ENCODE data around the gene SFXN2. TPM values are rescaled to one million over a fixed set of nuclear protein-coding genes. Genes with fewer than 3 reads are reported as not detected.

SFXN2 gene
- total RNA-seq, 1 donor from 2014 or later = 6.3 TPM

DNA sequence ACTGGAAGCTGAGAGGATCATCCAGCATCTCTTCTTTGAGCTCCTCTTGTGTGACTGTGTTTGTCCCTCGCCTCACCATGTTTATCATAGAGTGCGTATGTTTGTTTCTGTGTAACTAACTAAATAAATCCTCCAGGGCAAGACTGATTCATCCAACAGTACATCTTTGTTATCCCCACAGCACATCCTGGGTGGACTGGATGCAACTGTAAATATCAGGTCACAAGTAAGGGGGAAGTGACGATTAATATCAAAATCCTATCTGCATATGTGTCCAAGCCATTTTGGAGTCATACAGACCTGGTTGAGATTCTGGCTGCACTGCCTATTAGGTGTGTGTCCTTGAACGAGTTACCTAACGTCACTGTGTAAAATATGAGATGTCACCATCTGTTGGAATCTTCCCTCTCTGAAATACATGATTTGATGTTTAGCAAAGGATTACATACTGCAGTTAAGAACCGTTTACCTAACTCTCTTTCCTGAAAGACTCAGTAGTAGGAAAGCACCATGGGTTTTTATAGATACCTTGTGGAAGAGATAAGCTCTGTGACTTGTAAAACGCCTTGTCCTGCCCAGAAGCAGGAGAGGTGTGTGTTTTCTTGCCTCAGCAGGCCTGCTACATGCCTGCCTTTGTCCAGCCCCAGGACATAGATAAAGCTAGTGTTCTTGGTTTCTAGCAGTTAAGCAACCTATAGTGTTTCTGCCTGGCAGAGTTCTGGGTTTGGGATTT lies 55.1 kb downstream of the SFXN2 start:
- peaks cover 9% of the 10 kb centered on the region for H3K36me3 Mint-ChIP-seq (ENCODE audit: low read depth, unreplicated experiment)
- no peak for DNase-seq (ENCODE audit: low spot score)
- TF ChIP-seq, protein P1, sequence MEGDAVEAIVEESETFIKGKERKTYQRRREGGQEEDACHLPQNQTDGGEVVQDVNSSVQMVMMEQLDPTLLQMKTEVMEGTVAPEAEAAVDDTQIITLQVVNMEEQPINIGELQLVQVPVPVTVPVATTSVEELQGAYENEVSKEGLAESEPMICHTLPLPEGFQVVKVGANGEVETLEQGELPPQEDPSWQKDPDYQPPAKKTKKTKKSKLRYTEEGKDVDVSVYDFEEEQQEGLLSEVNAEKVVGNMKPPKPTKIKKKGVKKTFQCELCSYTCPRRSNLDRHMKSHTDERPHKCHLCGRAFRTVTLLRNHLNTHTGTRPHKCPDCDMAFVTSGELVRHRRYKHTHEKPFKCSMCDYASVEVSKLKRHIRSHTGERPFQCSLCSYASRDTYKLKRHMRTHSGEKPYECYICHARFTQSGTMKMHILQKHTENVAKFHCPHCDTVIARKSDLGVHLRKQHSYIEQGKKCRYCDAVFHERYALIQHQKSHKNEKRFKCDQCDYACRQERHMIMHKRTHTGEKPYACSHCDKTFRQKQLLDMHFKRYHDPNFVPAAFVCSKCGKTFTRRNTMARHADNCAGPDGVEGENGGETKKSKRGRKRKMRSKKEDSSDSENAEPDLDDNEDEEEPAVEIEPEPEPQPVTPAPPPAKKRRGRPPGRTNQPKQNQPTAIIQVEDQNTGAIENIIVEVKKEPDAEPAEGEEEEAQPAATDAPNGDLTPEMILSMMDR (IDR thresholded peaks at IDR 0.05; ENCODE audit: unreplicated experiment) = no peak
- H3K4me3 Mint-ChIP-seq (ENCODE audit: unreplicated experiment) = no peak overlapping the region
- H3K4me1 Mint-ChIP-seq (ENCODE audit: unreplicated experiment) = peaks cover 9% of the 10 kb centered on the region
- H3K27ac Mint-ChIP-seq (ENCODE audit: unreplicated experiment) = no peak overlapping the region
- H3K27me3 Mint-ChIP-seq (ENCODE audit: unreplicated experiment) = peaks cover 1% of the 10 kb centered on the region
- no peaks in the 10 kb centered on the region for H3K9me3 Mint-ChIP-seq (ENCODE audit: unreplicated experiment)

DNA sequence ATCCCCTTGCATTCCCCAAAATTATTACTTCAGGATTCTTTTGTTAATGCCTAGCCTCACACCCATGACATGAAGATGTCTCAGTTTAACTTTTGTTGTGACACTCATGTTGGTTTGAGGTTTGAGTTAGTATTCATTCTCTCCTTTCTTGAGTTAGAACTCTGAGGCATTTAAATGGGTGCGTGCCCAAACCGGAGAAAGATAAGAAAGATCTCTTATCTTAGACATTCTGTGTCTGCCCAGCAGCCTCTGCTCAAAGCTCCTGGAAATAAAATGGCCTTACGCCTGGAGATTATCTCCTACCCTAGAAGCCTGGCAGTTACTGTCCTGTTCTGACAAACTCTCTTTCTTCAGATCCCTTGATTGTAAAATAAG lies 55.7 kb downstream of the SFXN2 start:
- peaks cover 7% of the 10 kb centered on the region for H3K36me3 Mint-ChIP-seq (ENCODE audit: low read depth, unreplicated experiment)
- H3K9me3 Mint-ChIP-seq (ENCODE audit: unreplicated experiment) = no peaks in the 10 kb centered on the region
- TF ChIP-seq, protein P1 (IDR thresholded peaks at IDR 0.05; ENCODE audit: unreplicated experiment) = no peak
- H3K27ac Mint-ChIP-seq (ENCODE audit: unreplicated experiment) = no peak overlapping the region
- no peak overlapping the region for H3K4me3 Mint-ChIP-seq (ENCODE audit: unreplicated experiment)
- peaks cover 11% of the 10 kb centered on the region for H3K4me1 Mint-ChIP-seq (ENCODE audit: unreplicated experiment)
- no peak for DNase-seq (ENCODE audit: low spot score)
- peaks cover 1% of the 10 kb centered on the region for H3K27me3 Mint-ChIP-seq (ENCODE audit: unreplicated experiment)

DNA sequence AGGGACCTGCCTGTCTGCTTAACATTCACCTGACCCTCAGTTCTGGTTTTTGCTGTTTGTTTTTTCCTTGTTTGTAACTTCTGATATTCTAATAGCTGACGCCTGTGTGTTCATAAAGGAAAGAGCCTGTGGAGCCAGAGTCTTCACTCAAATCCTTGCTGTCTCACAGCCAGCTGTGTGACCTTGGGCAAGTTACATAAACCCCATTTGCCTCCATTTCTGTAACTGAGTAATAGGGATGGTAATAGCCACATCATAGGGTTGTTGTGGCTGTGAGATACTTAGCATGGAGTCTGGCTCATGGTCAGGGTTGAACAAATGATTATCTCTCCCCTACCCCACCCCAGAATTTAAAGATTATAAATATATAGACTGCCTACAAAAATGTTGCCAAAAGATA lies 56.4 kb downstream of the SFXN2 start:
- Mint-ChIP-seq H3K4me1 (ENCODE audit: unreplicated experiment) (peaks cover 18% of the 10 kb centered on the region), H3K36me3 (ENCODE audit: low read depth, unreplicated experiment) (peaks cover under 1% of the 10 kb centered on the region), H3K9me3 (ENCODE audit: unreplicated experiment) (no peaks in the 10 kb centered on the region), H3K27ac (ENCODE audit: unreplicated experiment) (no peak overlapping the region), H3K27me3 (ENCODE audit: unreplicated experiment) (peaks cover 1% of the 10 kb centered on the region), H3K4me3 (ENCODE audit: unreplicated experiment) (no peak overlapping the region)
- DNase-seq (ENCODE audit: low spot score) = no peak
- TF ChIP-seq, protein P1 (IDR thresholded peaks at IDR 0.05; ENCODE audit: unreplicated experiment) = no peak

DNA sequence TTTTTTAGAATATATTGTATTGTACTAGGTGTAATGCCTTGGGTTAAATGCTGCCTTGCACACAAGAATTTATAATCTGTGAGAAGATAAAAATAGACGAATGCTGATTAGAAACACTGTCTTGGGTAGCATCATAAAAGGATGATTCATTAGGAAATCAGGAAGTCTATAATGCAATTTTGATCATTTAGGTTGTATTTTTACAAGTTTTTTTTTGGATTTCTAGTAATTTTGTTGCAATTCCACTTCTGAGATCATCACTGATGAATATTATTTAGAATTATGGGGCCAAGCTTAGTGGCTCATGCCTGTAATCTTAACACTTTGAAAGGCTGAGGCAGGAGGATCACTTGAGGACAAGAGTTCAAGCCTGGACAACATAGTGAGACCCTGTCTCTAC lies 58.9 kb downstream of the SFXN2 start:
- no peak for DNase-seq (ENCODE audit: low spot score)
- Mint-ChIP-seq H3K9me3 (ENCODE audit: unreplicated experiment) (no peaks in the 10 kb centered on the region), H3K27me3 (ENCODE audit: unreplicated experiment) (peaks cover 2% of the 10 kb centered on the region), H3K4me1 (ENCODE audit: unreplicated experiment) (peaks cover 40% of the 10 kb centered on the region), H3K4me3 (ENCODE audit: unreplicated experiment) (no peak overlapping the region), H3K27ac (ENCODE audit: unreplicated experiment) (no peak overlapping the region), H3K36me3 (ENCODE audit: low read depth, unreplicated experiment) (no peaks in the 10 kb centered on the region)
- TF ChIP-seq, protein P1 (IDR thresholded peaks at IDR 0.05; ENCODE audit: unreplicated experiment) = no peak

DNA sequence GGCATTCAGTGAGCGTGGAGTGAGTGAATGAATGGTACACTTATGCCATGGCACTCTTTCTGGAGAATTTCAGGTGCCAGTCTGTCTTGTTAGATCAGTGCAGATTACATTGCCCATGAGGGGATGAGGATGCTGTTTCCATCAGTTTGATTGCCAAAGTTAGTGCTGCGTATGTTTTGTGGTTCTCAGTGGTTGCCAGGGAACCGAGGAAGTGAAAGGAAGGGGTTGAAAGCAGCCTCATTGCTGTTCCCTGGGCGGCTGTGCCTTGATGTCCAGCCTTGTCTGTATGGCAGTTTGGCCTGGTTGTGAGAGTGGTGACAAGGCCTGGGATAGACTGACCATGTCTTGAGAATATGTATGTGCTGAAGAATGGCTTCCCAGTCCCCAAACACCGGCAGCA lies 59.5 kb downstream of the SFXN2 start:
- H3K9me3 Mint-ChIP-seq (ENCODE audit: unreplicated experiment) = no peaks in the 10 kb centered on the region
- H3K4me1 Mint-ChIP-seq (ENCODE audit: unreplicated experiment) = peaks cover 43% of the 10 kb centered on the region
- TF ChIP-seq, protein P1 (IDR thresholded peaks at IDR 0.05; ENCODE audit: unreplicated experiment) = no peak
- no peak for DNase-seq (ENCODE audit: low spot score)
- H3K36me3 Mint-ChIP-seq (ENCODE audit: low read depth, unreplicated experiment) = no peaks in the 10 kb centered on the region
- H3K27ac Mint-ChIP-seq (ENCODE audit: unreplicated experiment) = peak overlapping the region; percentile 58
- peaks cover 2% of the 10 kb centered on the region for H3K27me3 Mint-ChIP-seq (ENCODE audit: unreplicated experiment)
- no peak overlapping the region for H3K4me3 Mint-ChIP-seq (ENCODE audit: unreplicated experiment)

Data from endothelial cell (in vitro differentiated cells).